Measurements from ENCODE around the gene RRP1.

The RRP1 gene, protein sequence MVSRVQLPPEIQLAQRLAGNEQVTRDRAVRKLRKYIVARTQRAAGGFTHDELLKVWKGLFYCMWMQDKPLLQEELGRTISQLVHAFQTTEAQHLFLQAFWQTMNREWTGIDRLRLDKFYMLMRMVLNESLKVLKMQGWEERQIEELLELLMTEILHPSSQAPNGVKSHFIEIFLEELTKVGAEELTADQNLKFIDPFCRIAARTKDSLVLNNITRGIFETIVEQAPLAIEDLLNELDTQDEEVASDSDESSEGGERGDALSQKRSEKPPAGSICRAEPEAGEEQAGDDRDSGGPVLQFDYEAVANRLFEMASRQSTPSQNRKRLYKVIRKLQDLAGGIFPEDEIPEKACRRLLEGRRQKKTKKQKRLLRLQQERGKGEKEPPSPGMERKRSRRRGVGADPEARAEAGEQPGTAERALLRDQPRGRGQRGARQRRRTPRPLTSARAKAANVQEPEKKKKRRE

DNA sequence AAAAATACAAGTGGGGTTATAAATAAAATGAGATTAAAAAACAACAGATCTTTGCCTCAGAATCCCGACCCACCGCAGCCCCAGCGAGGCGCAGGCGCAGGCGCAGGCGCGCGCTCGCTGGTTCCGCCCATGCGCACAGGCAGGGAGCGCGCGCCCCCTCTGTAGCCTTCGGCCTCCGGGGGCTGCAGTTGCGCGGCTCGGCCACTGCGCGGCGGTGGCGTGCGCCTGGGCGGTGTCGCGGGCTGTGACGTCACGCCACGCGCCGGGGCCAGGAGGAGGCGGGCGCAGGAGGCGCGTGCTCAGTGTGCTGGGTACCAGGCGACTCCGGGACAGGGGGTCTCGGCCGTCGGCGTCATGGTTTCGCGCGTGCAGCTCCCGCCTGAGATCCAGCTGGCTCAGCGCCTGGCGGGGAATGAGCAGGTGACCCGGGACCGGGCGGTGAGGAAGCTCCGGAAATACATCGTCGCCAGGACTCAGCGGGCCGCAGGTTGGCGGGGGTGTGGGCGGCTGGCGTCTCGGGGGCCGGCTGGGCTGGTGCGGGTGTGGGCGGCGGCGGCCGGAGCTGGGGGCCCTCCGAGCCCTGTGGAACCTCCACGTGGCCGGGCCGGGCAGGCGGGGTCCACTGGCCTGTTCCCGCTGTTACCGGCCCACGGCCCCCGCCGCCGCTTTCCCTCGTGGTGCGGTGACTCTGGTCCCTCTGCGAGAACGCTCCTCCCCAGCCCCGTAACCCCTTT, at the start of gene RRP1:
RRP1 (plus strand) TSS at position 302 of the 734 bp plus-strand sequence; CDS start at position 355, 53 bp downstream.
- peak; percentile 93 for DNase-seq

DNA sequence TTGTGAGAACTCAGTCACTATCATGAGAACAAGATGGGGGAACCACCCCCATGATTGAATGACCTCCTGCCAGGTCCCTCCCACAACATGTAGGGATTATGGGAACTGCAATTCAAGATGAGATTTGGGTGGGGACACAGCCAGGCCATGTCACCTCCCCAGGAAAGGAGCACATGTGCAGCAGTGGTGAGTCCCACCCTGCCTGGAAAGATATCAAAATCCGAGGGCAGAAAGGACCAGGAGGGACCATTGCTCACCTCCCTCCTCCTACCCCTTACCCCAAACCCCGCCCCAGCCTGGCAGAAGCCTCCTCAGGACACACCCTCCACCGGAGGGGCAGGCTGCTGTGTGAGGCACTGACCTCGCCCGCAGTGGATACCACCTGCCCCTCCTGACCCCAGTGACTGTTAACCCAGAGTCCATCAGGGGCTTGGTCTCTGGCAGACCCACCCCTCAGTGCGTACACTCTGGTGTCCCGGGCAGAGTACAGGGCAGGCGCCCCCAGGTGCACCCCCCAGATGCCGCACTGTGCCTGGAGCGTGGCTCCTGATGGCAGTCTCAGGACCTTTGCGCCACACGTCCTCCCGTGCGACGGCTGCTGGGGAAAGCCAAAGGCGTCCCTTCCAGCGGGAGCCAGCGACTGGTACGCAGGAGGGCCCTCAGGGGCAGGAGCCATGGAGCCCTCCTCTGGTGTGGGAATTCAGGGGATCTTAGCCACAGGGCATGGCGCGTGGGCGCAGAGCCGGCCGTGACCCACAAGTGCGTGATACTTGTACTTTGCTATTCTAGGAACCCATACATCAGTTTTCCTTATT, 49.5 kb upstream of the RRP1 start:
- DNase-seq, result no peak

DNA sequence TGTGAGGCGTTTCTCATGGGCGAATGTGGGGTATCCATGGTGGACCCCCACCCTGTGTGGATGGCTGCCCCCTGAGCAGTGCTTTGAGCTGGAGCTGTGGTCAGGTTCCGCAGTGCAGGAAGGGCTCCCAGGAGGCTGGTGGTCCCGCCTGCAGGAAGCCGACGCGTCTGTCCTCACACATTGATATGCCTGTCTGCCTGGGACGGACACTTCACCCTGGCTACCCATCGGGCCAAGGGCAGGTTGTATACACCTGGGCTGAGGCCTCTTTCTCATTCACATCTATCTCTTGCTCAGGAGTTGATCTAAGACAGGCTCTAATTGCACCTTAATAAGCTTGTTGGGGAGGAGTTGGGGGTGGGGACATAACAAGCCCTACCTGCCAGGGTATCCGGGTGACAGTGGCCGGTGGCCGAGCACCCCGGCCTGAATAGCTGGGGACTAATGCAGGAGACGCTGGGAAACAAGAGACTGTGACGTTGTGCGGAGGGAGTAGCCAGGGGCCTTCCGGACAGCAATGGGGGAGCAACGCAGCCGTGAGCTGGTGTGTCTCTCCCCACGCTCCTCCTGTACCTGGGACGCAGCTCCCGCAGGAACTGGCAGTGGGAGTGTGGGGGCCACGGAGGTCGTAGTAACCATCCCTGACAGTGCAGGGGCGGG, 48.8 kb upstream of the RRP1 start:
- no peak for DNase-seq

DNA sequence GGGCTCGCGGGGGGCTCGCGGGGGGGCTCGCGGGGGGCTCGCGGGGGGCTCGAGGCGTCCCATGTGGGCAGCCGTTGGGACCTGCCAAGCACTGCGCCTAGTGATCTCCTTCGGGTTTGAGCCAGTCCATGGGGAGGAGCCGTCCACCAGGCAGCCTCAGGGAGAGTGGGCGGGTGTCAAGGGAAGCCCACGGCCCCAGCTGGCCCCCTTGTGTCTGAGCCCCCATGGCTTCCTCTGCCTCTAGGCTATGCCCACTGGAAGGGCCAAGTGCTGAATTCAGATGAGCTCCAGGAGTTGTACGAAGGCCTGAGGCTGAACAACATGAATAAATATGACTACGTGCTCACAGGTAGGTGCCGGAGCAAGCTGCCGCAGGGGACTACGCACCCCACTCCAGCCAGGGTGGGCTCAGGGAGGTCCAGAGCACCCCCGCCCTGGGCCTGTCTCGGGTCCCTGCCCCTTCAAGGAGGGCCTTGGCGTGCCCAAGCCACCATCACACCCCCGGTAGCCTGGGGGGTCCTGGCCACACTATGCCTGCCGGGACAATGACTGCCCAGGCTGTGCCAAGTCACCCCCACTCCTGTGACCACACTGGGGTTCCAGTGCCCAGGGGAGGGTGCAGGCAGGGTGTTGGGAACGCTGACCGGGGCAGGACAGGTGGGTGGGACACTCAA, 47.8 kb upstream of the RRP1 start:
- no peak for DNase-seq

DNA sequence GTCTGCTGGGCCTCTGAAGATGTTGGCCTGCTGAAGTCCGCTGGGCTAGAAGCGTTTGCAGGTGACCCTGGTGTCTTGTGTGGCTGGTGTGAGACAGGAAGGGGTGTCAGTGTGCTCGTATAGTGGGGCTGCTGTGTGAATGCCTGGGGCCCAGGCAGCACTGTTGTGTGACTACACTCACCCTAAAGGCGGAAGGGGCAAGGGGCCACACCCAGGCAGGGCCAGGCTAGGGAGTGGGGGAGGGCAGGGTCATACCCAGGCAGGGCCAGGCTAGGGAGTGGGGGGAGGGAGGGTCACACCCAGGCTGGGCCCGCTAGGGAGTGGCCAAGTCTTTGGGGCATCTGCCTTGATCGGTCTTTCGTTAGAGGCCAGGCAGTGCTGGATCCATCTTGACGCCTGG, 45.4 kb upstream of the RRP1 start:
- no peak for DNase-seq

DNA sequence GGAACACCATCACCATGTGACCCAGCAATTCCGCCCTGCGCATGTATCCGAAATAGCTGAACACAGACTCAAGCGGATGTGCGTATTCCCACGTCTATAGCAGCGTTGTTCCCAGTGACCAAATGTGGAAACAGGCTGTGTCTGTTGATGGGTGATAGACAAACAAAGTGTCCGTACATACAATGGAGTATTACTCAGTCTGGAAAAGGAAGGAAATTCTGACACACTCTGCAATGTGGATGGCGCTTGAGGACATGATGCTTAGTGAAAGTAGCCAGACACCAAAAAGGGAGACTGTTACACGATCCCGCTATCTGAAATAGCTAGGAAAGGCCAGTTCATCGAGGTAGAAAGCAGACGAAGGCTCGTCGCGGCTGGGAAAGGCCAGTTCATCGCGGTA, 44.7 kb upstream of the RRP1 start:
- DNase-seq, result no peak

DNA sequence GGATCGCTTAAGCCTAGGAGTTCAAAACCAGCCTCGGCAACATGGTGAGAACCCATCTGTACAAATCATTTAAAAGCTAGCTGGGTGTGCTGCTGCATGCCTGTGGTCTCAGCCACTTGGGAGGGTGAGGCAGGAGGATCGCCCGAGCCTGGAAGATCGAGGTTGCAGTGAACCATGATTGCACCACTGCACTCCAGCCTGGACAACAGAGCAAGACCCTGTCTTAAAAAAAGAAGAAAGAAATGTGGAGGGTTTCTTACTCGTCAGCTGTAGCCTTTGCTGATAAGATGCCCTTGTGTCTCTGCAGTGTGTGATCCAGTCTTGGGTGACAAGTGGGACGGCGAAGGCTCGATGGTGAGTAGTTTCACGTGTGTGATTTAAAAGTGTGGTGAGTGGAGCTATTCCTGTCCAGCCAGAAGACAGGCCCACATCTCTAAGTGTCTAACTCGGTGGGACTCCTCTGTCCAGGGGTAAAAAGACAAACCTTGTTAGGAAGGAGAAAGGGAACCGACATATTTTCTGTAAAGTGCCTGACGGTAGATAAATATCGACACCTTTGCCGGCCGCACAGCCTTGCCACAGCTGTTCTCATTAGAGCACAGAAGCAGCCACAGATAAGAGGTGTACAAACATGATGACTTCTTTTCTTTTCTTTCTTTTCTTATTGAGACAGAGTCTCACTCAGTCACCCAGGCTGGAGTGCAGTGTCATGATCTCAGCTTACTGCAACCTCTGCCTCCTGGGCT, 43.4 kb upstream of the RRP1 start:
- no peak for DNase-seq

DNA sequence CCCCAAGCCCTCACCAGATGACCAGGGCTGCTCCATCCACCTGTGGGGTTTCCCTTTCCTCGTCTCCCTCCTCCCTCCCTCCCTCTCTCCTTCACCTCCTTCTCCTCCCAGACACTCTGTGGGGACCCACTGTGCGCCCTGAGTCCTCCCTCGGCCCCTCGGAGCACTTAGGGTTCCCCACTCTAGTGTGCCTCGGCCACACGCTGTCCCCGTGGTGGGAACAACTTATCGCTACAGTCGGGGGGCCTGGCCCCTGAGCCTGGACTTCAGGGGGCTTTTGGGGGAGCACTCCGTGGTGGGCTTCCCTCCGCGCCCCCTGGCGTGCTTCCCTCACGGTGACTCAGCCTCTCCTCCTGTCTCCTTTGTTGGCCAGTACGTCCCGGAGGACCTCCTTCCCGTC, 40.8 kb upstream of the RRP1 start:
- no peak for DNase-seq

DNA sequence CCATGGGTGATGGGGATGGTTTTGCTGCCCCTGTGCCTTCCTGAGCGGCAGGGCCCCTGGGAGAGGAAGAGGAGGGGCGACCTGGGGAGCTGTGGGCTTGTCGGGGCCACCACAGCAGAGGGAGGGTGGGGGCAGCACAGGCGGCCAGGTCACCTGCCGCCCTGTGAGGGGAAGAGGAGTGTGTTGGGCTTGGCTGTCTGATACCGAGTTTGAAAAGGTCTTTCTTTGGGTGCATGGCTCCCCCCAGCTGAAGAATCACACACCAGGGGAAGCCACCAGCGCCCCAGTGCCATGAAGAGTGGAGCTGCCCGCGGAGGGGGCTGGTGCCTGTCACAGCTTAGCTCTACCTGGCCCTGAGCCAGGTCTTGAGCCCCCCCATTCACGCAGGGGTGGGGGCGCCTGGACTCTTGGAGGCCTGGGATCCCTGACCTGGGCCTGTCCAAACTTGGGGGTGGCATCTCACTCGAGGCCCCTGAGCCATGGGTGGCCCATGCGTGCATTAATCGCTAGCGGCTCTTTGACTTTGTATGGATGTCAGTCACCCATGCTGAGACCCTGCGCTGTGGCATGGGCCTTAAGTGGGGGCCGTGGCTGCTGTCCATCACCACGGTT, 39.6 kb upstream of the RRP1 start:
- DNase-seq, result no peak

DNA sequence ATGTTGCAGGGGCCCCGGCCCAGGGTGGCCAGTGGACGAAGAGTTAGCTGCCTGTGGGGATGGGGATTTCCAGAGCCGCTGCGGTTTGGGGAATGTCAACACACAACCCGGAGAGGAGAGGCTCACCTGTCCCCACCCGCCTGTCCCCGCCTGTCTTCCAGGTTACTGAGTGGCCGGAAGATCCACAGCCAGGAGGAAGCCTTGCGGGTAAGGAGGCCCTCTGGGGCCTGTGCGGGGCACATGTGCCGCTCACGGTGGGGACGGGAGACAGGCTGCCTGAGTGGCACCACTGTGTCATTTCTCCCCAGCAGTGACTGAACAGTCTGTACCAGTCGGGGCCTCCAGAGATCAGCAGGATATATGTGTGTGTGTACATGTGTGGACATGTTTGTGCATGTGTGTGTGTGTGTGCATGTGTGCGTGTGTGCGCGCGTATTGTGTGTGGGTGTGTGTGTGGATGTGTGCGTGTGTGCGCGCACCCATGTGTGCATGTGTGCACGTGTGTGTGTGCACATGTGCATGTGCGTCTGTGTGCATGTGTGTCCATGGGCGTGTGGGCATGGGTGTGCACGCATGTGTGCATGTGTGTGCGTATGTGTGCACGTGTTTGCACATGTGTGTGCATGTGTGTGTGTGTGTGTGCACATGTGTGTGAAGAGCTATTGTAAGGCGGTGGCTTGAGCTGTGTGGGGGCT, 38.9 kb upstream of the RRP1 start:
- no peak for DNase-seq

DNA sequence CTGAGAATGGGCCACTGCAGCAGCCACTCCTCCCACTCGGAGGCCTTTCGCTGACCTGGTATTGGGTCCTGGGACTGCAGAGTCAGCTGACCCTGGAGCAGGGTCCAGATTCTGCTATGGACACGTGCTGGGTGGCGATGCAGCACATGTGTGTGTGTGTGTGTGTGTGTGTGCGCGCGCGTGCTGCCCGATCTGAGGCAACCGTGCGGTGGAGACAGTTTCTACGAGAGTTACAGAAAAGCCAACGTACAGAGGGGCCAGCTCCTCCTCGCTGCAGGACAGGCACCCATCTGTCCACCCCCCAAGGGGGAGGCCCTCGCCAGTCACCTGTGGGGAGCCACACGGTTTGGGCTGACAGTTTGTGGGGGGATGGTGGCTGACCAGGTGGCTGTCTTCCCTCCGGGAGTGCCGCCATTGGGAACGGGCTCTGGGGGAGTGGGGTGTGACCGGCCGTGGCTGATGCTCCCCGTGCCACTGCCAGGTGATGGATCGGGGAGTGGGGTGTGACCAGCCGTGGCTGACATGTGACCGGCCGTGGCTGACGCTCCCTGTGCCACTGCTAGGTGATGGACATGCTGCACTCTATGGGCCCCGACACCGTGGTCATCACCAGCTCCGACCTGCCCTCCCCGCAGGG, 37.3 kb upstream of the RRP1 start:
- no peak for DNase-seq

DNA sequence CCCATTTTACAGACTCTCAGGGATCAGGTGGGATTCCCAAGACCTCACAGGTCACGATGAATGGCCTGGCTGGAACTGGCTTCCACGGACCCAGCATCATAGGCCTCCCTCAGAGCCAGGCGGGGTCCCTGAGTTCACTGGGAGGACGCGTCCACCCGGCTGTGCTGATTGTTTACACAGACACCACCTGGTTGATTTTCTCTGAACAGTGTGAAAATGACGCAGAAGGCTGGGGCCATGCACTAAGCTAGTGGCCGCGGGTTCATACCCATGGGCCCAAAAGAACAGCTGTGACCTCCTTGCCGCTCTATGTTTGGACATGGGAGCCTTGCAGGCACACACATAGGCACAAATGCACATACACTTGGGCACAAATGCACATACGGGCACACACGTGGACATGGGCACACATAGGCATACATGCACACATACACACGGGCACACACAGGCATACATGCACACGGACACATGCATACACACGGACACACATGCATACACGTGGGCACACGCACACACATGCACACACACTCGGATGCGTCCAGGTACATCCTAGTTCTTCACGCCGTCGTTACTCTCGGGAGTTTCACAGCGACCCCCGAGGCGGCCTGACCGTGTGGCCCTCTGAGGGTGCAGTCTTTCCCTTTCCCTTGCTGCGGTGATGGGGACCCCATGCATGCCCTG, 36.5 kb upstream of the RRP1 start:
- no peak for DNase-seq

DNA sequence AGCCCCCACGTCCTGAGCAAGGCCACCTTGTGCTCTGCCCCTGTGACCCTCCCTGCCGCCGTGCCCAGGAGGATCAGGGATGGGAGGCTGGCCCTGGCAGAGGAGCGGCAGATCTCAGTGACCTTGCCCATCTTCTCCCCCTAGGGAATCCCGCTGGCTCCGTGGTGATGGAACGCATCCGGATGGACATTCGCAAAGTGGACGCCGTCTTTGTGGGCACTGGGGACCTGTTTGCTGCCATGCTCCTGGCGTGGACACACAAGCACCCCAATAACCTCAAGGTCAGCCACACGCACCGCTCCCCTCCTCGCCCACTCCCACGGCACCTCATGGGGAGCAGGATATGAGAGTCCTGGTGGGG, 36.0 kb upstream of the RRP1 start:
- DNase-seq, result no peak

DNA sequence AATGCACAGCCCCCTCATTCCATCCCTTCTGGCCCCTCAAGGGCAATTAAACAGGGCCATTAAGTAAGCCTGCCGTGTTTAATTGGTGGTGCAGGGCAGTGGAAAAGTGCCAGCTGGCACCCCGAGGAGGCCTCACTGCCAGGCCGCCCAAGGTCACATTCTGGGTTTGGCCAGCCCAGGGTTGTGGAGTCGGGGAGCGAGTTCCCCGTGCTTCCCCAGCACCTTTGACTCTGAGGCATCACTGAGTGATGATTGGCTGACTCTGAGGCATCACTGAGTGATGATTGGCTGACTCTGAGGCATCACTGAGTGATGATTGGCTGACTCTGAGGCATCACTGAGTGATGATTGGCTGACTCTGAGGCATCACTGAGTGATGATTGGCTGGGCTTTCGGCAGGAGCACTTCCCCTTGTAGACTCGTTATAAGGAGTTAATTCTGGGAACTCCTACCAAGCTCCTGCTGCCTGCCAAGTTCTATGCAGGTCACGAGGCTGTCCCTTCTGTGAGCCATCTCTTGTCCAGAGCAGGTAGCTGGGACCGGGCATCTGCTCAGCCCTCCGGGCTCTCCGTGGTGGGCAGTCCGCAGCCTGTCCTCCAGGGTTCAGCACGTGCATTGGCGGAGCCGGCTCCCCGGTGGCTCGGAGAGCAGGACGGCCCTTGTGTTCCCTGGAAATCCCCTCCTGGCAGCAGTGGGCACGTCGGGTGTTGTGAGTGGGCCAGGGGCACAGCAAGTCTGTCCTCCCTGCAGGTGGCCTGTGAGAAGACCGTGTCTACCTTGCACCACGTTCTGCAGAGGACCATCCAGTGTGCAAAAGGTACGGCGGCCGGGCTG, 34.2 kb upstream of the RRP1 start:
- no peak for DNase-seq

DNA sequence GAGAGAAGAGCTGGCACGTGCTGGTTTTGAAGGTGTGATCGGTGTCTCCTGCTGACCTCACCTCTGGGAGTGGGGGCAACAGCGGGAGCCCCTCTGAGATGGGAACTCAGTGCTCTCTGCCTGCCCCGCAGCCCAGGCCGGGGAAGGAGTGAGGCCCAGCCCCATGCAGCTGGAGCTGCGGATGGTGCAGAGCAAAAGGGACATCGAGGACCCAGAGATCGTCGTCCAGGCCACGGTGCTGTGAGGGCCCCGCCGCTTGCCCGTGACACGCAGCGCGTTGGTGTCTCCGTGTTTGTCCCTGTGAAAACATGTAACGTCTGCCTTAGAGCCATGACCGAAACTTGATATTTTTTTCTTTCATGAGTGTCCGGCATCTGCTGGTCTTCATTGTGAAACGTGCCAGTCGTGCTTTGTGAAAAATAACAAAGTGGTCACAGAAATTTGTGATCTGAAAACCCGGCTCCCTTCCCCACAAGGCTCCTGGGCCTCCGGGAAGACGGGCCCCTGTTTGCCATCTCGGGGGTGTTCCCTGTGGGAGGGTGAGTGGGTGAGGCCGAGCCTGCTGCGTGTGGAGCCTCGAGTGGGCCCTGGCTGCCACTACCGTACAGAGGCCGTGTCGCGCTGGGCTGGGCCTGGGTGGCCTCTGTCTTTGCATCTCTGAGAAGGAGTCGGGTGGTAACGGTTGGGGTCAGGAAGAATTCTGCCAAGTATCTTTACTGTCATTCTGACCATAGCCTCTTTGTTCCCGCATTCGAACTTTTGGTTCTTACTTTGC, 33.4 kb upstream of the RRP1 start:
- no peak for DNase-seq

DNA sequence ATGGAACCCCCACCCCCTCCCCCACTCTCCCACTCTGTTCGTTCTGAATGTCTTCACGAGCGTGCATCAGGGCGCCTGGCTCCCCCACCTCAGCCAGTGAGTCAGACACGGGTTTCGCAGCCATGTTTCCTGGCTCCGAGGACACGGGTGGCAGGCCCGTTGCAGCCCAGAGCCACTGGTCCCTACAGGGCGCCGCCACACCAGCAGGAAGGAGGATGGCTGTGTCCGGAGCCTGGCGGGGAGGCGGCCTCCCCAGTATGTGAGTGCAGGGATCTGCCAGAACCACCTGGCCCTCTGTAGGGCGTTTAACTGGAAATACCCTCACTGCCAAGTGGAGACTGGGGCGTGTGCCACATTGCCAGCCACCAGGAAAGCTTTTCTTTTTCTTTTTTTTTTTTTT, 31.8 kb upstream of the RRP1 start:
- no peak for DNase-seq

DNA sequence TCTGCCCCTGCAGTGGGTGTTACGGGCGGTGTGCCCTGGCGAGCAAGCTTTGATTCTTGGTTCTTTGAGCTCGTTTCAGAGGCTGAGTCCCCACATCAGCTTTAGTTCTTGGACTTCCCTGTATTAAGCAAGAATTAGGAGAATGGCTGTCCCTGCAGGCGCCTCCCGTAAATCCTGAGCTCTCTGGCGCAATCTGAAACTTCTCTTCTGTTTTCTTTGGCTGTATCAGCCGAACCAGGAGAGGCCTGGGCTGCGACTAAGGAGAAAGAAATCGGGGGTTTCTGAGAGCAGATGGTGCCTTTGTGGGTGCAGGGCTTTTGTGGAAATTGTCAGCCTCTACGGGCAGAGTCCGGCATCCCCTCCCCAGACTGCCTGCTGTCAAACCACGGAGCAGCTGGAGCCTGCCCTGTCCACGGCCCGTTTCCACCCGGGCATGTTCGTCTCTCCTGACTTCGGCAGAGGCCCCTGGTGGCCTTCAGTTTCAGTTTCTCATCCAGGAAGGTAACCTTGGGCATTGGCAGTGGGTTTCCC, 31.2 kb upstream of the RRP1 start:
- no peak for DNase-seq
